ENCODE measurements around the gene NOL11.
"Not testable (repeated sequence)": the region's sequence is repeated elsewhere in the genome, so short reads cannot be mapped to it uniquely, and the experiment has no call there.

Gene NOL11

DNA sequence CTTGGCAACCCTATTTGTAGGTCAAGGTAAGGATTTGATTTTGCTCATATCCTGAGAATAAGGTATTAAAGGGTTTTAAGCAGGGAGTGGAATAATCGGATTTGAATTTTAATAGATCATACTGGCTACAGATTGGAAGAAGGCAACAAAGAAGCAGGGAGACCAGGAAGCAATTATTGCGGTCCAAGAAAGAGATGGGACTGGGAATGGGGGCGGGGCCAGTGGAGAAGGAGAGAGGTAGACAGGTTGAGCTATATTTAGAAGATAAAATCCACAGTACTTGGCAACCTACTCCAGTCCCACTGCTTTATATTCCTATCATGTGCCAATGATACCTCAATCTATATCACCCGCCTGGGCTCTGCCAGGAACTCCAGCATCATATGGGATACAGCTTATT, 5.8 kb upstream of the NOL11 start:
- peak; percentile 80 for DNase-seq

DNA sequence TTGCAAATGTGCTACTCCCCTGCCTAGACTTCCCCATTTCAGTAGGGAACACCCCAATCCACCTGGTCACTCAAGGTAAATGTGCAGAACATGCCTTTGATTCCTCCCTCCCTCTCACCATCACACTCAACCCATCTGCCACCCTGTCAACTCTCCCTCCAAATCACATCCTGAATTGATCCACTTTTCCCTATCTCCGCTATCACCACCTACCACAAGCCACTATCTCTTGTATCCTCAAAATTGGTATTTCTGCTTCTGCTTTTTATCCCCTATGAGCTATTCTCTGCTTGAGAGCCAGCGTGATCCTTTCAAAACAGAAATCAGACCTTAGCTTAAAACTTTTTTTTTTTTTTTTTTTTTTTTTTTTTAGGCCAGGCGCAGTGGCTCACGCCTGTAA, 5.4 kb upstream of the NOL11 start:
- peak; percentile 62 for DNase-seq

DNA sequence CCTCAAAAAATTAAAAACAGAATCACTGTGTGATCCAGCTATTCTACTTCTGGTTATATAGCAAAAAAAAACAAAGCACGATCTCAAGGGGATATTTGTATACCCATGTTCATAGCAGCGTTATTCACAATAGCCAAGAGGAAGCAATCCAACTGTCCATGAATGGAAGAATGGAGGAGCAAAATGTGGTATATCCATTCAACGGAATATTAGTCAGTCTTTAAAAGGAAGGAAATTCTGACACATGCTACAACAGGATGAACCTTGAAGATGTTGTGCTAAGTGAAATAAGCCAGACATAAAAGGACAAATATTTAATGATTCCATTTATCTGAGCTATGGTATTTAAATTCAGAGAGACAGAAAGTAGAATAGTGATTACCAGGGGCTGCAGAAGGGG, 4.6 kb upstream of the NOL11 start:
- no peak for DNase-seq

DNA sequence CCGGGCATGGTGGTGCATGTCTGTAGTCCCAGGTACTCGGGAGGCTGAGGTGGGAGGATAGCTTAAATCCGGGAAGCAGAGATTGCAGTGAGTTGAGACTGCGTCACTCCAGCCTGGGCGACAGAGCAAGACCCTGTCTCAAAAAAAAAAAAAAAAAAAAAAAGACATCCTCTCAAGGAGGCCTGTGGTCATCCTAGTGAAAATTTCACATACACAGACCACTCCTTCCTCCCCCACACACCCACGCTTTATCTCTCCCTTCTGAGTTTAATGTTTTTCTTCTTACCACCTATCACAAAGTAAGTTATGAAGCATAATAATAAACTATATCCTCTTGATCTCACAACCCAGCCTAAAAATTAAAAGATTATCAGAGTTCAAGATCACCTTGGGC, 1.3 kb upstream of the NOL11 start:
- DNase-seq: no peak

DNA sequence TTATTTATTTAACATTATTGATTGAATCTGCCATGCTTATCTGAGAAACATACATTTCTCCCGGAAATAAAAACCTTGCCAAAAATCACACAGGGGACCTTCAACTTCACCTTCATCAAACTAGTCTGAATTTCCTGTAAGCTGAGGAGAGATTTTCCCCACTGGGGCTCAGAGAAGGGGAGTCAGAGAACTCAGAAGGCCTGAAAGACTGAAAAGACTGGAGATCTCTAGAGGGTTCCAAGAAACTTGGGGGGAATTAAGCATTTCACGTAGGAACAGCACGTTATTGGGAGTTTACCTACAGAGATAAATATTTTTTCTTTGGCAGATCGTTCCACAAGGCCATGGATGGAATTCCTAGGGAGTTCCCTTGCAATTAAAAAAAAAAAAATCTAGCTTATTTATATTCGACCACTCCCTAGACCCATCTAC, 528 bp upstream of the NOL11 start:
- DNase-seq: no peak

DNA sequence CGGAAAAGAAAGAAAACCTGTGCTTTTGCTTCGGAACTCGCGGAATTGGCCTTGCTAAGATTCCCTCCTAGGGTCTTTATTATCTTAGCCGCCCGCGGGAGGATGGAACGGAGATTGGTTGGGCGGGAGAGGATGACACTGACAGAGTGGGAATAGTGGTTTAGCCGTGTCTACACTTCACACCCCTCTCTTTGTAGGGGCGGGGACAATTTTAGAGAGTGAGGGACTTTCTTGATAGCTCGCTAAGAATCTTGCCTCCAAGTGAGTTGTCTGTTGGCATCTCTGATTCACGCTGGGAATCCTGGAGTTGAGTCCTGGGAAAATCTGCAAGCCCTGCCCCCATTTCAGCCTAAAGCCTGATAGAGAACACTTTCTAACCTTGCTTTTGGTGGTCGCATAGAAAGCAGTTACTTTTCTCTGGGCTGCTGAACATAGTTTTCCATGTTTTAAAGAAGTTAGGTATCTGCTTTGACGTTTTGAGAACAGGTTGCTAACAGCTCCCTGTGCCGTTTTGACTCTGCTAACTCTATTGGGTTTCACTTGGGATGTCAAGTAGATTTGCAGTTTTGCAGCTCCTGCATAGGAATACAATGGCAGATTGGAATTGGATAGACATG, 697 bp downstream of the NOL11 start:
- peak; percentile 70 for DNase-seq

DNA sequence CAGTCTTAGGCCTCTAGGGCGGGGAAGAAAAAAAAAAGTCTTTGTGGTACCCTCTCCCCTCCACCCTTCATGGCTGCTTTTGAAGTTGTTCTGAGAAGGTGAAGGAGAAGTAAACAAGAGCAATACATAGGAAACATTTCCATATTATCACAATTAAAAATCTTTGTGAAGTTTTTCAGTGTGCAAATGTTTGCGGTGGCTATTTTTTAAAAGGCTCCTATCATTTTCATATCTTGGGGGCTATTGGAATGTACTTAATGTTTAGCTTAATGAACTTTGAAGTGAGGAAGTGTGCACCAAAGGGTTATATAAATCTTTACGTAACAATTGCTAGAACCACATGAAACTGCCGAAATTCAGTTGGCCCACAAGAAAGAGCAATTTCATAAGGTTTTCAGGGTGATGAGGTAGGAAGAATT, 7.6 kb downstream of the NOL11 start:
- no peak for DNase-seq

DNA sequence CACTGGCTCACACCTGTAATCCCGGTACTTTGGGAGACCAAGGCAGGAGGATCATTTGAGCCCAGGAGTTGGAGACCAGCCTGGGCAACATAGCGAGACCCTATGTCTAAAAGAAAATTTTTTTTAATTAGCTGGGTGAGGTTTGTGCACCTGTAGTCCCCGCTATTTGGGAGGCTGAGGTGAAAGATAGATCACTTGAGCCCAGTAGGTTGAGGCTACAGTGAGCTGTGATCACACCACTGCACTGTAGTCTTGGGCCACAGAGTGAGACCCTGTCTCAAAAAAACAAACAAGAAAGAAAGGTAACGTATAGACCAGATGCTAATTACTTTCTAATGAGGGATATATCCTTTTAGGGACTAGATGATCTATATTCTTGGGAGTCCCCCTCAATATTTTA, 8.1 kb downstream of the NOL11 start:
- no peak for DNase-seq

DNA sequence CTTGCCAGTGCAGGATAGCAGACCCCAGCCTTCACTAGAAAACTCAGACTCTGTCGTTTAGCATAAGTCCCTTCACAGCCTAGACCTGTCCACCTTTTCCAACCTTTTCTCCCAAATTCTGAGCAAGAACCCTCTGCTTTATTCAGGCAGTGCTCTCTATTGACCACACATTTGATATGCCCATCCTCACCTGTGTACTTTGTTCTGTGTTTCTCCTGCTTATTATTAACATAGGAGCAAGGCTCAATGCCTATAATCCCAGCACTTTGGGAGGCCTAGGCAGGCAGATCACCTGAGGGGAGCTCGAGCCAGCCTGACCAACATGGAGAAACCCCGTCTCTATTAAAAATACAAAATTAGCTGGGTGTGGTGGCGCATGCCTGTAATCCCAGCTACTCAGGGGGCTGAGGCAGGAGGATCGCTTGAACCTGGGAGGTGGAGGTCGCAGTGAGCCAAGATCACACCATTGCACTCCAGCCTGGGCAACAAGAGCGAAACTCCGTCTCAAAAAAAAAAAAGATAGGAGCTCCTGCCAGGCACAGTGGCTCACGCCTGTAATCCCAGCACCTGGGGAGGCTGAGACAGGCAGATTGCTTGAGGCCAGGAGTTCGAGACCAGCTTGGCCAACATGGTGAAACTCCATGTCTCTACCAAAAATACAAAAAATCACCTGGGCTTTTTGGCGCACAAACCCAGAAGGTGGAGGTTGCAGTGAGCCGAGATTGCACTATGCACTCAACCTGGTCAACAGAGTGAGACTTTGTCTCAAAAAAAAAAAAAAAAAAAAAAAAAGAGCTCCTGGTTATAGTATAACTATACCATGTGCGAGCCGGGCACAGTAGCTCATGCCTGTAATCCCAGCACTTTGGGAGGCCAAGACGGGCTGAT, 9.7 kb downstream of the NOL11 start:
- DNase-seq: not testable (repeated sequence)

DNA sequence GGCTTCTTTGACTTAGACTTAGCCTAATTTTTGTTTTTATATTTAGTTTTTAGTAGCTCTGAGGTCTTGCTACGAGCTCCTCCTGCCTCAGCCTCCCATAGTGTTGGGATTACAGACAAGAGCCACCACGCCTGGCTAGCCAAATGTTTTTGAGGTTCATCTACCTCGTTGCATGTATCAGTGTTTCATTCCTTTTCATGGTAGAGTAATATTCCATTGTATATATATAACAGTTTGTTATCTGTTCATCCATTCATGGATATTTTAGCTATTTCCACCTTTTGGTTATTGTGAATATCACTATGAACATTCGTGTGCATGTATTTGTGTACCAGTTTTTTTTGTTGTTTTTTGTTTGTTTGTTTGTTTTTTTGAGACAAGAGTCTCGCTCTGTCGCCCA, 12.2 kb downstream of the NOL11 start:
- no peak for DNase-seq

DNA sequence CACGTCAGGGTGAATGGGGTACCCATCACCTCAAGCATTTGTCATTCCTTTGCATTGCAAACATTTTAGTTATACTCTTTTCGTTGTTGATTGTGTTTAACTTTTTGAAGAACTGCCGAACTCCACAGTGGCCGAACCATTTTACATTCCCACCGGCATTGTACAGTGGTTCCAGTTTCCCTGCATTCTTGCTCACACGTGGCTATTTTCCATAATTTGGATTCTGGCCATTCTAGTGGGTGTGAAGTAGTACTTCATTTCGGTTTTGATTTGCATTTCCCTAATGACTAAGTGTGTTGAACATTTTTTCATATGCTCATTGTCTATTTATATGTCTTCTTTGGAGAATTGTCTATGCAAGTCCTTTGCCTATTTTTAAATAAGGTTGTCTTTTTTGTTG, 13.0 kb downstream of the NOL11 start:
- DNase-seq: no peak

DNA sequence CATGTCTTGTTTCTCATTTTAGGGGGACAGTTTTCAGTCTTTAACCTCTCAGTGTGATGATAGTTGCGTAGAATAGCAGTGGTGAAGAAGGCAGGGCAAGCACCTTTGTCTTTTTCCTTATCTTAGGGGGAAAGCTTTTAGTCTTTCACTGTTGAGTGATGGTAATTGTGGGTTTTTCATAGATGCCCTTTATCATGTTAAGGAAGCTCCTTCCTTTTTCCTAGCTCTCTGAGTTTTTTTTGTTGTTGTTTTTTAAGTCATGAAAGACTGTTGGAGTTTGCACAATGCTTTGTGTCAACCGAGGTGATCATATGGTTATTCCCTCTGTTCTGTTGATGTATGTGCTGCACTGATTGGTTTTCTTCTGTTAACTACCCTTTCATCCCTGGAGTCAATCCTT, 15.7 kb downstream of the NOL11 start:
- no peak for DNase-seq

DNA sequence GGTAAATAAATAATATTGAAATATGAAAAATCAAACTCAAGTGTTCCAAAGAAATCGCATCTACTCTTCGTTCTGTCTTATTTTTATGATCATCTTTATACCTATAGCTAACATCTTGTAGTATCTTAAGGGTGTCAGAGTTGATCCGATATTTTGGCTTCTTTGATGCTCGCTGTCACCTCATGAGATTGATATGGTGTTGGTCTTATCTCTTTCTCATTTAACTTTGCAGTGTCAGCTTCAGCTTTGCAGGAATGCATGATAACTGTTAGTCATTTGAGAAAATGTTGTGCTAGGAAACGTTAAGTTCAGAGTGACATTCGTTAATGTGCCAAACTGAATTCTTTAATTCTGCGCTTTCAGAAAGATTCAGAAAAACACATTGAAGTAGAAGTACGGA, 19.4 kb downstream of the NOL11 start:
- no peak for DNase-seq

DNA sequence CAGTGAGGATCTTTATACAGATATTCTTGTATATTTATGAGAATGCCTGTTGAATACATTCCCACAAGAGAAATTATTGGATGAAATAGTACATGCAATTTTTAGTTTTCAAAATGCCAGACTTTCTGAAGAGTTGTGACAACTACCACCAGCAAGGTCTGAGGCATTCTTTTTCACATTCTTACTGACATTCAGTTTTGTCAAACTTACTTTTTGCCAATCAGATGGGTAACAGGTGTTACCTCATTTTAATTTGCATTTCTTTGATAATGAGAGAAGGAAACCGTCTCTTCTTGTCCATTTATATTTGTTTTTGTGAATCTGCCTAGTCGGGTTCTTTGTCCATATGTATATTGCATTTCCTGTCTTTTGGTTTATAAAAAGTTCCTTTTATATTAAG, 24.3 kb downstream of the NOL11 start:
- DNase-seq: no peak

DNA sequence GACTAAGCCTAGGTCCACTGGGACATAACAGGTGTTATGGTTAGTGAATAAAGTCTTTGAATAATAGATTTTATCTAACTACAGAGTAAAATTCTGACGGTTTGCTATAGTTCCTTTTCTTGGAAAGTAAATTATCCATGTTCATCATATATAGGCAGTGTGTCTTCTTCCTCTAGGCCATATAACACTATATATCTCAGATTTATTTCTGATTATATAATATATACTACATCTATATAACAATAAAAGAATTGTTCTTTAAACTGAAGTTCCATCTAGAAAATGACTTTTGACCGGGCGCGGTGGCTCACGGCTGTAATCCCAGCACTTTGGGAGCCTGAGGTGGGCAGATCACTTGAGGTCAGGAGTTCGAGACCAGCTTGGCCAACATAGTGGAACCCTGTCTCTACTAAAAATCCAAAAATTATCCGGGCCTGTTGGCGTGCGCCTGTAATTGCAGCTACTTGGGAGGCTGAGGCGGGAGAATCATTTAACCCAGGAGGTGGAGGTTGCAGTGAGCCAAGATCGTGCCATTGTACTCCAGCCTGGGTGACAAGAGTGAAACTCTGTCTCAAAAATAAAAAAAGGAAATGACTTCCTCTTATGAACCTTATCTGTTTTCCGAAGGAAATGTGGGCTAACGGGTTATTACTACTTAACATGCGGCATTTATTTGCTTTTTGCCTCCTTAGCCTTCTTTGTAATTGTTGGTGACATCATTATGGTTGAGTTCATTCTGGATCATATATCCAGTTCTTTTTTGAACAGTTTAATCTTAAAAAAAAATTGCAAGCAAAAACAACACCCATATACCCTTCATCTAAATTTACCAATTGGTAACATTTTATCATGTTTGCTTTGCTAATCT, 29.2 kb downstream of the NOL11 start:
- no peak for DNase-seq

DNA sequence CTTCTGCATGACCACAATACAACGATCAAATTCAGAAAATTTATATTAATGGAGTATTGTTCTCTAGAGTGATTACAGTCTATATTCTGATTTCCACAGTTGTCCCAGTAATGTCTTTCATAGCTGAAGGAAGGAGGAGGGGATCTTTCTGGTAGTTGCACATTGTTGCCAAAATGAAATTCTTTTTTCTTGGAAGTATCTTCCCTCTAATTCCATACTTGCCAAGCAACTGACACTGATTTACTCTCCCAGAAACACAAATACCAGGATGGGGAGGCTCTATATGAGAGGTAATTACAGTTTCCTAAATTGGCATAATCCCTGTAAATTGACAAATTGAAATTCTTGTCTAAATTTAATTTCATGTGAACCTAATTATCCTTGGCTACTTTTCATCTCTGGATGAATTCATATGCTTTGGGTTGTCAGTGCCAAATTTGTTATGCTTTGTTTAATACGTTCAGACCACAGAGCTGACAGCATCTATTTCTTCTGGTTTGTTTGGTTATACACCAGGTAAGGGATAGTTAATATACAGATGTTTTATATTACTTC, 30.0 kb downstream of the NOL11 start:
- DNase-seq: no peak

DNA sequence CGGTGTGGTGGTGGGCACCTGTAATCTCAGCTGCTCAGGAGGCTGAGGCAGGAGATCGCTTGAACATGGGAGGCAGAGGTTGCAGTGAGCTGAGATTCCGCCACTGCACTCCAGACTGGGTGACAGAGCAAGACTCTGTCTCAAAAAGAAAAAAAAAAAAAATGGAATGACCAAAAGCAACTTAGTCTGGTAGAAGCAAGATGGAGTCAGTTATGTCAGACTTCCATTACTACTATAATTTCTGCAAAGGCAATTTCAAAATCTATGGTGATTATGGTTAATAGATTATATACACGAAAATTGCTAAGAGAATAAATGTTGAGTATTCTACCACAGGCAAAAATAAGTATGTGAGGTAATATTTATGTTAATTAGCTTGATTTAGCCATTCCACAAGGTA, 32.3 kb downstream of the NOL11 start:
- no peak for DNase-seq

DNA sequence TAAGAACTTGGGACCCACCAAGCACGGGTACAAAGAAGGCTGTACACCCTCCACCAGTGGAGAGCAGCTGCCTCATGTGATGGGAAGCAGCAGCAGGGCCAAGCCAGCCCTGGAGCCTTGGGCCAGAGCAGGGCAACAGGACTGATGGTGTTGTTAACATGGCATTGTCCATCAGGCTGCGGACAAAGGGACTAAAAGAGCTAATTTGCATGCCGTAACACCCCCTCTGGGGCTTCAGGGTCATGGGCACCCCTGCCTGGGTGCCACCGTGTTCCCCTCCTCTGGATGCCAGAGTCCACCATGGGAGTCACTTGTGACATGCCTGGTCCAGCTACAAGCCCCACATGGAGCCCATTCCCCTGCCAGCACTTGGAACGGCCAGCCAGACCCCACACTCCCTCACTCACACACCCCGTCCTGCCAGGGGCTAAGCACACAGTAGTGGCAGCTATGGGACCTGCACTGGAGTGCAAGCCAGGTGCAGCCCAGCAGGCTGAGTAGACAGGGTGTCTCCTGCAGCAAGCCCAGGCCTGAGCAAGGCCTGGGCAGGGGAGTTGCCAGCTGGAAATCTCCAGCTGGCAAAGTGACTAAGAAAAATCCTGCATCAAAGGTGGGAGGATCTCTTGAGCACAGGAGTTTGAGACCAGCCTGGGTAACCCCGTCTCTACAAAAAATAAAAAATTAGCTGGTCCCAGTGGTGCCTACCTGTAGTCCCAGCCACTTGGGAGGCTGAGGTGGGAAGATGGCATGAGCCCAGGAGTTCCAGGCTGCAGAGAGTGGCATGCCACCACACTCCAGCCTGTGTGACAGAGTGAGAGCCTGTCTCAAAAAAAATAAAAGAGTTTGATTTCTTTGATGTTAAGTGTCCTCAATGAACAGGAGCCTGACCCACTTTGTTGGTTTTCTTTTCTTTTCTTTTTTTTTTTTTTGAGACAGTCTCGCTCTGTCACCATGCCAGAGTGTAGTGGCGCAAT, 33.7 kb downstream of the NOL11 start:
- no peak for DNase-seq

DNA sequence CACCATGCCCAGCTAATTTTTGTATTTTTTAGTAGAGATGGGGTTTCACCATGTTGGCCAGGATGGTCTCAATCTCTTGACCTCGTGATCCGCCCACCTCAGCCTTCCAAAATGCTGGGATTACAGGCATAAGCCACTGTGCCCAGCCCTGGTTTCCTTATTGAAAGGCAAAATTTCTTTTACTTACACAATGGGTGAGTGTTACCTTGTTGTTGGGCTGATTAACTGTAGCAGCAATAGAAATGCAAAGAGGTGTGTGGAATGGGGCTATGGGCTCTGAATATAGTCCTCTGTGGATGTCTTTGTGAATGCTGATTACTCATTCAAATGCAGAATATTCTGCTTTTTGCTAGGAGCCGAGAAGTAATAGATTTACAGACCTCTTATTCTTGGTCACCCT, 34.4 kb downstream of the NOL11 start:
- not testable (repeated sequence) for DNase-seq

DNA sequence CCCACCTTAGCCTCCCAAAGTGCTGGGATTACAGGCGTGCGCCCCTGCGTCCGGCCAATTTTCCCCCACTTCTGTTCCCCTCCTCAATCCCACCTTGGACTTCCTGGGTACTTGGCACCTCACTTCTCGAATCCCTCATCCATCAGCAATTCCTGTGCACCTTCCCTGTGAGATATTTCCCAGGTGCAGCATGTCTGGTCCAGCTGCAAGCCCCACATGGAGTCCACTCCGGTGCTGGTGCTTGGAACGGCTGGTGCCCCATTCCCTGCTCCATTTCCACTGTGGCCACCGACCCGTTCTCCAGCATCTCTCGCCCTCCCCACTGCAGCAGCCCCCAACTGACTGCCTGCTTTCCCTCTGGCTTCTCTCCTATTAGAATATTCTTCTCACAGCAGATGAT, 35.3 kb downstream of the NOL11 start:
- no peak for DNase-seq

DNA sequence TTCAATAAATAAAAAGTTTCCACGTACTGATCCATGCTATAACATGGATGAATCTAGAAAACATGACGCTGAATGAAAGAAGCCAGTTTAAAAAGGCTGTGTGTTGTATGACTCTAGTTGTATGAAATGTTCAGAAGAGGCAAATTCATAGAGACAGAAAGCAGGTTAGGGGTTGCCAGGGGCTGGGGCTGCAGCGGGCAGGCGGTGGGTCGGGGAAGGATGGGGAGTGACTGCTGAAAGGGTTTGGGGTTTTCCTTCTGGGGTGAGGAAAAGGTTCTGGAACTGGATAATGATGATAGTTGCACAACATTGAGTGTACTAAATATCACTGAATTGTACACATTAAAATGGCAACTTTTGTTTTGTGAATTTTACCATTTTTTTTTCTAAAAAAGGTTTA, 36.3 kb downstream of the NOL11 start:
- DNase-seq: no peak

DNA sequence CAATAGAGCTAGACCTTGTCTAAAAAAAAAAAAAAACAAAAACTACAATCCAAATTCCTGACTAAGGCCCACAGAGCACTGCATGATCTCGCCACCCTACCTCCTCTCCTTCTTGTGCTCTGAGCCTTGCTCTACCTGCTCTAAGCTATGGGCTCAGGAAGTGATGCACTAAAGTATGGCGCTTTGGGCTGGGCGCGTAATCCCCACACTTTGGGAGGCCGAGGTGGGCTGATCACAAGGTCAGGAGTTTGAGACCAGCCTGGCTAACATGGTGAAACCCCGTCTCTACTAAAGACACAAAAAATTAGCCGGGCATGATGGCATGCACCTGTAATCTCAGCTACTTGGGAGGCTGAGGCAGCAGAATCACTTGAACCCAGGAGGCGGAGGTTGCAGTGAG, 37.0 kb downstream of the NOL11 start:
- DNase-seq: not testable (repeated sequence)
